ENCODE data around the gene P4HA2. TPM values are rescaled to one million over a fixed set of nuclear protein-coding genes. Genes with fewer than 3 reads are reported as not detected.

Gene P4HA2
- total and polyA plus RNA-seq, 9 of the 15 experiments (the other 6 are each of a cell fraction or from before 2014, with no cell fraction given), result 9.6 to 50.0 (median 12.7) TPM

DNA sequence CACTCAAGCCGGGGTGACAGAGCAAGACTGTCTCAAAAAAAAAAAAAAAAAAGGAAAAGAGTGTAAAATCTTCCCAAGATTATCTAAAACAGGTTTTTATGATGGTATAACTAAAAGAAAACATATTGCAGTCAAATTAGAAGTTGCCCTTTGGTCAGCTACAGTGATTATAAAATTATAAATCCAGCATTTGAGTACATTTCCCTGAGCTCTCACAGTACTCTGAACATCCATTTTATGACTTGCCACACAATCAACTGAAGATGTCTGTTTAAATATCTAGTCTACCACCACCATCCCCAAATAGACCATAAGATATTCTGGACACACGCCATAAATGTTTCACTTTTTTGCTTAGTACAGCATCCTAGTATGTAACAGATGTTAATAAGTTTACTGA, 77.1 kb downstream of the P4HA2 start:
- no peak for ATAC-seq
- Histone ChIP-seq H3K27me3 (ENCODE audit: control insufficient read depth in 2 of 2, insufficient read depth in 2 of 2, low read length in 2 of 2) (no peaks in the 10 kb centered on the region), H2AFZ (ENCODE audit: low read depth, low read length) (no peak overlapping the region), H3K4me1 (replicated peaks in 1 of 2; ENCODE audit: control insufficient read depth in 2 of 2, insufficient read depth in 2 of 2, low read length in 2 of 2) (peaks cover 0 to 7% of the 10 kb centered on the region in 2 experiments; a peak in 3 of 5 replicates), H3K9me3 (replicated peaks; ENCODE audit: control insufficient read depth, insufficient read depth, low read depth, low read length) (no peaks in the 10 kb centered on the region), H4K20me1 (replicated peaks; ENCODE audit: control insufficient read depth, insufficient read depth, low read length) (no peaks in the 10 kb centered on the region), H3K9me1 (ENCODE audit: control insufficient read depth, insufficient read depth, low read length) (no peaks in the 10 kb centered on the region), H3K4me3 (no peak overlapping the region), H3K79me2 (ENCODE audit: control insufficient read depth, insufficient read depth, low read length) (no peaks in the 10 kb centered on the region), H3K27ac (ENCODE audit: extremely low read depth, low read depth, low read length) (no peak overlapping the region), H3K36me3 (ENCODE audit: control insufficient read depth, insufficient read depth, low read length) (no peaks in the 10 kb centered on the region), H3K4me2 (ENCODE audit: insufficient read depth, low read length) (no peak overlapping the region), H3K9ac (ENCODE audit: insufficient read depth in 1 of 2, low read depth in 2 of 2, low read length in 2 of 2) (no peak overlapping the region)
- no peak for FAIRE-seq
- WGBS (ENCODE audit: insufficient coverage, low coverage, missing lambda C conversion rate), result 30% methylated on average over 1 of the region's 2 CpGs
- in situ Hi-C loops (cut with MboI), result no loop called here
- ChIA-PET POLR2A (no interaction called here), CTCF (ENCODE audit: low intra/inter-chr PET ratio) (no interaction called here)
- BruUV-seq (replicated peaks), result no TSS peak
- intact Hi-C loops (cut with micrococcal nuclease), result no loop called here
- no peak for DNase-seq (ENCODE audit: extremely low read depth in 1 of 4, low spot score in 3 of 4)
- TF ChIP-seq FUS (optimal IDR thresholded peaks at IDR 0.05; ENCODE audit: low read depth, low read length), result no peak
- TF ChIP-seq RB1 (IDR thresholded peaks at IDR 0.05; ENCODE audit: low read depth), result no peak
- TF ChIP-seq XRCC5 (IDR thresholded peaks at IDR 0.05; ENCODE audit: low read depth, low read length), result no peak
- no peak for TF ChIP-seq TEAD2 (tag; IDR thresholded peaks at IDR 0.05)
- TF ChIP-seq, protein P1, sequence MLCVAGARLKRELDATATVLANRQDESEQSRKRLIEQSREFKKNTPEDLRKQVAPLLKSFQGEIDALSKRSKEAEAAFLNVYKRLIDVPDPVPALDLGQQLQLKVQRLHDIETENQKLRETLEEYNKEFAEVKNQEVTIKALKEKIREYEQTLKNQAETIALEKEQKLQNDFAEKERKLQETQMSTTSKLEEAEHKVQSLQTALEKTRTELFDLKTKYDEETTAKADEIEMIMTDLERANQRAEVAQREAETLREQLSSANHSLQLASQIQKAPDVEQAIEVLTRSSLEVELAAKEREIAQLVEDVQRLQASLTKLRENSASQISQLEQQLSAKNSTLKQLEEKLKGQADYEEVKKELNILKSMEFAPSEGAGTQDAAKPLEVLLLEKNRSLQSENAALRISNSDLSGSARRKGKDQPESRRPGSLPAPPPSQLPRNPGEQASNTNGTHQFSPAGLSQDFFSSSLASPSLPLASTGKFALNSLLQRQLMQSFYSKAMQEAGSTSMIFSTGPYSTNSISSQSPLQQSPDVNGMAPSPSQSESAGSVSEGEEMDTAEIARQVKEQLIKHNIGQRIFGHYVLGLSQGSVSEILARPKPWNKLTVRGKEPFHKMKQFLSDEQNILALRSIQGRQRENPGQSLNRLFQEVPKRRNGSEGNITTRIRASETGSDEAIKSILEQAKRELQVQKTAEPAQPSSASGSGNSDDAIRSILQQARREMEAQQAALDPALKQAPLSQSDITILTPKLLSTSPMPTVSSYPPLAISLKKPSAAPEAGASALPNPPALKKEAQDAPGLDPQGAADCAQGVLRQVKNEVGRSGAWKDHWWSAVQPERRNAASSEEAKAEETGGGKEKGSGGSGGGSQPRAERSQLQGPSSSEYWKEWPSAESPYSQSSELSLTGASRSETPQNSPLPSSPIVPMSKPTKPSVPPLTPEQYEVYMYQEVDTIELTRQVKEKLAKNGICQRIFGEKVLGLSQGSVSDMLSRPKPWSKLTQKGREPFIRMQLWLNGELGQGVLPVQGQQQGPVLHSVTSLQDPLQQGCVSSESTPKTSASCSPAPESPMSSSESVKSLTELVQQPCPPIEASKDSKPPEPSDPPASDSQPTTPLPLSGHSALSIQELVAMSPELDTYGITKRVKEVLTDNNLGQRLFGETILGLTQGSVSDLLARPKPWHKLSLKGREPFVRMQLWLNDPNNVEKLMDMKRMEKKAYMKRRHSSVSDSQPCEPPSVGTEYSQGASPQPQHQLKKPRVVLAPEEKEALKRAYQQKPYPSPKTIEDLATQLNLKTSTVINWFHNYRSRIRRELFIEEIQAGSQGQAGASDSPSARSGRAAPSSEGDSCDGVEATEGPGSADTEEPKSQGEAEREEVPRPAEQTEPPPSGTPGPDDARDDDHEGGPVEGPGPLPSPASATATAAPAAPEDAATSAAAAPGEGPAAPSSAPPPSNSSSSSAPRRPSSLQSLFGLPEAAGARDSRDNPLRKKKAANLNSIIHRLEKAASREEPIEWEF (CRISPR knock-in tag; IDR thresholded peaks at IDR 0.05), result no peak
- no peak for TF ChIP-seq SAFB2 (IDR thresholded peaks at IDR 0.05; ENCODE audit: borderline replicate concordance, low read depth, low read length, severe bottlenecking)
- no peak for TF ChIP-seq SMAD3 (CRISPR knock-in tag; conservative IDR thresholded peaks at IDR 0.05)
- no peak for TF ChIP-seq FOXK1 (CRISPR knock-in tag; IDR thresholded peaks at IDR 0.05; ENCODE audit: borderline replicate concordance)
- no peak for TF ChIP-seq CBX5 (IDR thresholded peaks at IDR 0.05; ENCODE audit: borderline replicate concordance, low read depth)
- no peak for TF ChIP-seq SIX5 (IDR thresholded peaks at IDR 0.05; ENCODE audit: borderline replicate concordance in 1 of 2, insufficient read depth in 1 of 2, low read depth in 1 of 2, low read length in 2 of 2)
- no peak for TF ChIP-seq MCM5 (IDR thresholded peaks at IDR 0.05; ENCODE audit: low read depth)

Measured in K562 (cell line).